Measurements from ENCODE around the gene DDX1.

Gene DDX1

DNA sequence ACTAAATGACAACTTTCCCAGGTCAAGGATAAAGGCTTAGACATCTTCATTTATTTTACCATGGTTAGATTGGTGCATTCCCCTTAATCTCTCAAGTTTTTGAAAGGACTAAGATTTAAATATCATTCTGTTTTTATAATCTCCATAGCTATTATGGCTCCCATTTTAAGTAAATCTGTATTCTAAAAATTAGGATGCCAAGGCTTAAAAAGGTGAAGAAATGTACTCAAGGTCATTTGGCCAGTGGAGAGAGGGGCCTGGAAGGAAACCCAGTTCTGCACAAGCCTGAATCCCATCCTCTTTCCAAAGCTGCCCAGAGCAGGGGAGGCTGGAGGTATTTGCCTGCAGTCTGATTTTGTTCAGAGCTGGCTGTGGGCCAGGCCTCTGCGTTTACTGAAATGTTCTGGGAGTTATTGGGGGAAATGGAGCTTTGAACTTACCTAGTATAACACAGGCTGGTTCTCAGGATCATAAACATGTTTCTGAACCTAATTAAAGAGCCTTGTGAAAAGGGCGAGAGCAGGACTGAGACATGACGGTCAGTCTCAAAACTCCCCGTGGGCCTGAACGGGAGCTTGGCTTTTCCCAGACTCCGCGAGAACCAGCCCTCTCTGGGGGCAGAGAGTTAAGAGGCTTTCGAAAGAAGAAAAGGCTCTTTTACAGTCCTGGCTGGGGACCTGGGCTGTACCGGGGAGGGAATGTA lies 85.6 kb downstream of the DDX1 start:
- H3K4me1 ChIP-seq (ENCODE audit: insufficient read depth, low read length, poor library complexity, severe bottlenecking) = no peaks in the 10 kb centered on the region
- no peaks in the 10 kb centered on the region for H3K36me3 ChIP-seq (ENCODE audit: insufficient read depth, low read length)
- no peaks in the 10 kb centered on the region for H3K9me3 ChIP-seq (ENCODE audit: insufficient read depth, low read depth, low read length)
- H2AFZ ChIP-seq (ENCODE audit: low read length) = no peak overlapping the region
- no peak overlapping the region for H3K4me2 ChIP-seq (ENCODE audit: low read depth, low read length, poor library complexity, severe bottlenecking)
- H3K27me3 ChIP-seq (ENCODE audit: insufficient read depth, low read length, poor library complexity, severe bottlenecking) = no peaks in the 10 kb centered on the region
- H3F3A ChIP-seq (ENCODE audit: low read depth) = no peaks in the 10 kb centered on the region
- TF ChIP-seq EZH2phosphoT487 (IDR thresholded peaks at IDR 0.05; ENCODE audit: borderline replicate concordance) (no peak), CTCF (conservative IDR thresholded peaks at IDR 0.05; ENCODE audit: low read length) (no peak)
- no peaks in the 10 kb centered on the region for H4K20me1 ChIP-seq (ENCODE audit: insufficient read depth, low read length, poor library complexity, severe bottlenecking)
- H3K4me3 ChIP-seq (ENCODE audit: low read length, poor library complexity, severe bottlenecking) = no peak overlapping the region
- H3K9ac ChIP-seq (ENCODE audit: low read depth, low read length, poor library complexity, severe bottlenecking) = no peak overlapping the region
- H3K9me2 ChIP-seq (replicated peaks; ENCODE audit: low read depth, low read length) = no peaks in the 10 kb centered on the region
- H3K79me2 ChIP-seq (ENCODE audit: insufficient read depth, low read length) = no peaks in the 10 kb centered on the region

GRCh38 chr2:15678346-15678745 lies 86.7 kb downstream of the DDX1 start:
- no peak overlapping the region for H3K4me2 ChIP-seq (ENCODE audit: low read depth, low read length, poor library complexity, severe bottlenecking)
- no peak overlapping the region for H2AFZ ChIP-seq (ENCODE audit: low read length)
- no peaks in the 10 kb centered on the region for H3F3A ChIP-seq (ENCODE audit: low read depth)
- H3K4me3 ChIP-seq (ENCODE audit: low read length, poor library complexity, severe bottlenecking) = no peak overlapping the region
- H3K79me2 ChIP-seq (ENCODE audit: insufficient read depth, low read length) = no peaks in the 10 kb centered on the region
- H3K9ac ChIP-seq (ENCODE audit: low read depth, low read length, poor library complexity, severe bottlenecking) = no peak overlapping the region
- H3K4me1 ChIP-seq (ENCODE audit: insufficient read depth, low read length, poor library complexity, severe bottlenecking) = no peaks in the 10 kb centered on the region
- no peaks in the 10 kb centered on the region for H3K36me3 ChIP-seq (ENCODE audit: insufficient read depth, low read length)
- no peaks in the 10 kb centered on the region for H4K20me1 ChIP-seq (ENCODE audit: insufficient read depth, low read length, poor library complexity, severe bottlenecking)
- H3K27me3 ChIP-seq (ENCODE audit: insufficient read depth, low read length, poor library complexity, severe bottlenecking) = no peaks in the 10 kb centered on the region
- H3K9me2 ChIP-seq (replicated peaks; ENCODE audit: low read depth, low read length) = no peaks in the 10 kb centered on the region
- H3K9me3 ChIP-seq (ENCODE audit: insufficient read depth, low read depth, low read length) = no peaks in the 10 kb centered on the region
- TF ChIP-seq CTCF (conservative IDR thresholded peaks at IDR 0.05; ENCODE audit: low read length) (no peak), EZH2phosphoT487 (IDR thresholded peaks at IDR 0.05; ENCODE audit: borderline replicate concordance) (no peak)

- H3K79me2 ChIP-seq (ENCODE audit: insufficient read depth, low read length) = no peaks in the 10 kb centered on the region
- H3F3A ChIP-seq (ENCODE audit: low read depth) = no peaks in the 10 kb centered on the region
- H3K9me3 ChIP-seq (ENCODE audit: insufficient read depth, low read depth, low read length) = no peaks in the 10 kb centered on the region
- H3K4me2 ChIP-seq (ENCODE audit: low read depth, low read length, poor library complexity, severe bottlenecking) = no peak overlapping the region
- no peaks in the 10 kb centered on the region for H3K9me2 ChIP-seq (replicated peaks; ENCODE audit: low read depth, low read length)
- no peak overlapping the region for H2AFZ ChIP-seq (ENCODE audit: low read length)
- H3K4me3 ChIP-seq (ENCODE audit: low read length, poor library complexity, severe bottlenecking) = no peak overlapping the region
- H3K36me3 ChIP-seq (ENCODE audit: insufficient read depth, low read length) = no peaks in the 10 kb centered on the region
- TF ChIP-seq EZH2phosphoT487 (IDR thresholded peaks at IDR 0.05; ENCODE audit: borderline replicate concordance) (no peak), CTCF (conservative IDR thresholded peaks at IDR 0.05; ENCODE audit: low read length) (no peak)
- no peak overlapping the region for H3K9ac ChIP-seq (ENCODE audit: low read depth, low read length, poor library complexity, severe bottlenecking)
- H3K4me1 ChIP-seq (ENCODE audit: insufficient read depth, low read length, poor library complexity, severe bottlenecking) = no peaks in the 10 kb centered on the region
- H3K27me3 ChIP-seq (ENCODE audit: insufficient read depth, low read length, poor library complexity, severe bottlenecking) = no peaks in the 10 kb centered on the region
- H4K20me1 ChIP-seq (ENCODE audit: insufficient read depth, low read length, poor library complexity, severe bottlenecking) = no peaks in the 10 kb centered on the region
Measured at GRCh38 chr2:15678909-15679308, 87.2 kb downstream of the DDX1 start.

Data from Loucy (cell line).